LNCaP clone FGC (cell line): Measurements from ENCODE around the gene ADRA2B.

Experiments used
- DNase-seq: peaks from one replicate; pipeline ENCODE4 v3.0.0-alpha.2; 2011; ENCODE audit warnings: low read depth
- H3K4me3 ChIP-seq: 2 replicates; pipeline ENCODE4 v1.5.1; 2011; ENCODE audit warnings: mild to moderate bottlenecking, low read depth, low read length, control low read depth
- TF ChIP-seq, protein P1 (sequence below): IDR thresholded peaks from 2 replicates; pipeline ENCODE4 v1.5.1; 2012; ENCODE audit warnings: mild to moderate bottlenecking; ENCODE audit not compliant: control insufficient read depth, insufficient read depth; ENCODE audit errors: extremely low read depth

ADRA2B gene

GRCh38 chr2:96113951-96114350 lies 2.4 kb downstream of the ADRA2B start:
- TF ChIP-seq, protein P1, sequence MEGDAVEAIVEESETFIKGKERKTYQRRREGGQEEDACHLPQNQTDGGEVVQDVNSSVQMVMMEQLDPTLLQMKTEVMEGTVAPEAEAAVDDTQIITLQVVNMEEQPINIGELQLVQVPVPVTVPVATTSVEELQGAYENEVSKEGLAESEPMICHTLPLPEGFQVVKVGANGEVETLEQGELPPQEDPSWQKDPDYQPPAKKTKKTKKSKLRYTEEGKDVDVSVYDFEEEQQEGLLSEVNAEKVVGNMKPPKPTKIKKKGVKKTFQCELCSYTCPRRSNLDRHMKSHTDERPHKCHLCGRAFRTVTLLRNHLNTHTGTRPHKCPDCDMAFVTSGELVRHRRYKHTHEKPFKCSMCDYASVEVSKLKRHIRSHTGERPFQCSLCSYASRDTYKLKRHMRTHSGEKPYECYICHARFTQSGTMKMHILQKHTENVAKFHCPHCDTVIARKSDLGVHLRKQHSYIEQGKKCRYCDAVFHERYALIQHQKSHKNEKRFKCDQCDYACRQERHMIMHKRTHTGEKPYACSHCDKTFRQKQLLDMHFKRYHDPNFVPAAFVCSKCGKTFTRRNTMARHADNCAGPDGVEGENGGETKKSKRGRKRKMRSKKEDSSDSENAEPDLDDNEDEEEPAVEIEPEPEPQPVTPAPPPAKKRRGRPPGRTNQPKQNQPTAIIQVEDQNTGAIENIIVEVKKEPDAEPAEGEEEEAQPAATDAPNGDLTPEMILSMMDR: no peak
- no peak overlapping the region for H3K4me3 ChIP-seq
- DNase-seq: no peak

DNA sequence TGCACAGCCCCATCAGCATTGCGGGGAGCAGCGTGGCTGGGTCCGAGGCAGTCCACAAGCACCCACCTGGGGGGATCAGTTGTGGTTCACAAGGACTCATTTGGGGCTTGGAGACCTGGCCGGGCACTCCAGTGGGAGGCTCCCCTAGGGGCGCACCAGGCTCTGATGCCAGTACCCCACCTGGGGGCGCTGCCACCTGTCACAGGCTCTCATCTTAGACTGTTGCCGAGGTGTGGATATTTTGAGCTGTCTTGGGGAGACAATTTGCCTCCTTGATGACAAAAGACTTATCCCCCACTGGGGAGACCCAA lies 3.0 kb downstream of the ADRA2B start:
- TF ChIP-seq, protein P1: no peak
- DNase-seq: no peak
- no peak overlapping the region for H3K4me3 ChIP-seq

- TF ChIP-seq, protein P1: no peak
- H3K4me3 ChIP-seq: no peak overlapping the region
- no peak for DNase-seq
Measured at GRCh38 chr2:96112501-96113366, 3.6 kb downstream of the ADRA2B start.

DNA sequence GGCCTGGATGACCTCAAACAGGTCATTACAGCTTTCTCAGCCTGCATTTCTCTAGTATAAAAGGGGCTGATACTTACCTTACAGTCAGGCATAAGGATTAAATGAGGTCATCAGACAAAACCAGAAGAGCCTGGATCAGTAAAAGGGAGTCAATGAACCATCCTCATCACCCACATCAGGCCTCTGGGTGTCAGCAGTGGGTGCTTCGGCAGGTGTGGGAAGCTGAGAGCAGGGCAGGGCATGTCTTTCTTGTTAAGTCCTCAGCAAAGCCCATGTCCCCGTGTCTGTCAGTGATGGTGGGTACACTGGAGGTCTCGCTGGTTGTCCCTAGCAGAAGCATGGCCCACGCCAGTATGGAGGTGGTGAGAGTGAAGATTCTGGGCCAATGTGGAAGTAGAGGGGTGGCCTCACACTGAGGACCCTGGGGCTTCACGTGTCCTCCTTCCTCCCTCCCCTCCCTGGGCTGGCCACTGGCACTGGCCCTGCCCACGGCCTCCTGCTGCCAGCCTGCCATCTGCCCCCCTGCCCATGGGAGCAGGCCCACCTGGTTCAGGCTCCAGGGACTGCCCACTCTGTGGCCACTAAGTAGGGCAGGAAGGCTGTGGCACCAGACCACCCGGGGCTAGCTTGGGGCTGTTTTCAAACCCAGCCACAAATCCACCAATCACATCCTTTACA lies 4.4 kb downstream of the ADRA2B start:
- TF ChIP-seq, protein P1: no peak
- DNase-seq: no peak
- no peak overlapping the region for H3K4me3 ChIP-seq

GRCh38 chr2:96111257-96111640 lies 5.1 kb downstream of the ADRA2B start:
- TF ChIP-seq, protein P1: no peak
- DNase-seq: no peak
- H3K4me3 ChIP-seq: no peak overlapping the region

GRCh38 chr2:96110621-96111256 lies 5.6 kb downstream of the ADRA2B start:
- DNase-seq: no peak
- TF ChIP-seq, protein P1: no peak
- no peak overlapping the region for H3K4me3 ChIP-seq
